Aorta (tissue), 5 donors: ENCODE data around the gene PRR29. TPM values are rescaled to one million over a fixed set of nuclear protein-coding genes. Genes with fewer than 3 reads are reported as not detected.

Experiments used
- ATAC-seq: fragments of 200-7000 bp; cut with Tn5 transposase; one replicate; pipeline ENCODE4 v1.9.1; 2022; ENCODE audit warnings: moderate library complexity; ENCODE audit not compliant: low FRiP score
- DNase-seq, 2 donors: peaks; one replicate each; pipeline ENCODE4 v3.0.0-alpha.2; 2020
- H3K27ac ChIP-seq, 2 donors: one replicate each; pipeline ENCODE4 v1.5.1; 2013; ENCODE audit warnings: low read length in 2 of 2, mild to moderate bottlenecking in 2 of 2, moderate library complexity in 2 of 2, control low read depth in 1 of 2, inconsistent platforms in 1 of 2, low read depth in 1 of 2
- H3K27me3 ChIP-seq, 2 donors: one replicate each; pipeline ENCODE4 v1.6.1; 2013; ENCODE audit warnings: control low read depth in 1 of 2, low read length in 1 of 2, mild to moderate bottlenecking in 1 of 2, moderate library complexity in 1 of 2; ENCODE audit not compliant: insufficient read depth in 2 of 2, control insufficient read depth in 1 of 2
- H3K36me3 ChIP-seq, 2 donors: one replicate each; pipeline ENCODE4 v1.6.1; 2013; ENCODE audit warnings: control low read depth in 1 of 2, low read length in 1 of 2, mild to moderate bottlenecking in 1 of 2; ENCODE audit not compliant: insufficient read depth in 2 of 2, control insufficient read depth in 1 of 2
- H3K4me1 ChIP-seq, 2 donors: one replicate each; pipeline ENCODE4 v1.6.1; 2013; ENCODE audit warnings: low read length in 2 of 2, control low read depth in 1 of 2, mild to moderate bottlenecking in 1 of 2, moderate library complexity in 1 of 2; ENCODE audit not compliant: insufficient read depth in 2 of 2, control insufficient read depth in 1 of 2
- H3K4me3 ChIP-seq, 2 donors: one replicate each; pipeline ENCODE4 v1.5.1; 2013; ENCODE audit warnings: low read length in 2 of 2, control low read depth in 1 of 2, mild to moderate bottlenecking in 1 of 2
- H3K9me3 ChIP-seq: one replicate; pipeline ENCODE4 v1.6.1; 2013; ENCODE audit warnings: mild to moderate bottlenecking, low read length; ENCODE audit not compliant: control insufficient read depth
- WGBS, 2 donors: extraction: QIAGEN DNeasy Blood & Tissue Kit; methylation state at CpG; one replicate each; pipeline ENCODE4 v1.1.7; 2013; 5-methylcytosine and 5-hydroxymethylcytosine counted together
- intact Hi-C, 2 donors: fragments of 100-400 bp; cut with DNase I; formaldehyde crosslinking; loops; one replicate each; pipeline versions ENCODE4 v1.14.2 to v1.15.0; 2022
- polyA plus RNA-seq, 2 donors: library from polyadenylated mRNA; stranded (reverse); fragments of 200-250 nt; gene quantifications; one replicate each; pipeline ENCODE4 v1.2.3, GENCODE V29; 2013
- total RNA-seq, 2 donors: library from RNA; stranded (reverse); fragmentation: NEBNext Ultra II Directional; extraction: Animal tissue kit (Norgen Biotek cat#: 25700); gene quantifications; one replicate each; pipeline ENCODE4 v1.2.1, GENCODE V29; 2021
- donor health status: healthy with polysubstance abuse.
- donor health status: Bipolar disorder and iron deficiency.
- donor health status: DM: no; HTN: no; CAD: no.
- donor health status: DM: no; HTN: no; CAD: no.
- donor health status: DM: yes; HTN: yes; CAD: no.

Gene PRR29
- total and polyA plus RNA-seq, 4 donors = 0.10 to 0.84 (median 0.62) TPM; not detected in 1

DNA sequence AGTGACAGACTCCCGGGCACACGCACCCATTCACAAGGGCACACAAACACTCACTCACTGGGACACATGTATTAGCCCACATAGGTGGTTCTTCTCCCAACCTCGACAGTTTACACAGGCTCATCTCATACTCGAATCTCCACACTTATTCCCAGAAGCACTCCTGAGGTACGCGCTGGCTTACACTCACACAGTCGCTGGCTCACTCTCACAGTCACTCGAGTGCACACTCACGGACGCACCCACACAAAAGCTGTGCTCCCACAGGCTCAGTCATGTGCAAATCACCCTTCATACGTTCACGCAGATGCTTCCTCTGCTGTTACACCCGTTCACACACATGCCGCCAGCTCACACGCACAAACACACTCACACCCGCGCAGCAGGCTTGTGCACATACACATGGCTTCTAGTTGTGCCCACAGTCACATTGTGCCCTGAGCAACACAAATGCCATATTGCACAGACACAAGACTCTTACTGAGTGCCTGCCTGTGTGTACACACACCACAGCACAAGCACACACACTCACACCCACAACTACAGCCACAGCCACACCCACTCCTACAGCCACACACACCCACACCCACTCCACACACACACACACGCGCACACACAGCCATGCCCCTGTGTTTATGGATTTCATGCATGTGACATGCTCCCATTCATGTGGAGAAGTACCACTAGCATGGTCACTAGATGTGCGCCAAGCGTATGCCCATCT lies 8.4 kb upstream of the PRR29 start:
- H3K4me1 ChIP-seq = no peaks in the 10 kb centered on the region
- no peaks in the 10 kb centered on the region for H3K9me3 ChIP-seq
- DNase-seq (peak; percentile 30 to 57), ATAC-seq (no peak)
- intact Hi-C loops = no loop called here
- H3K27ac ChIP-seq = no peak overlapping the region
- H3K27me3 ChIP-seq = no peaks in the 10 kb centered on the region
- WGBS, 2 donors = 92% methylated on average over 21 of the region's 21 CpGs
- H3K4me3 ChIP-seq = no peak overlapping the region
- H3K36me3 ChIP-seq = no peaks in the 10 kb centered on the region

GRCh38 chr17:63991611-63992010 lies 6.5 kb upstream of the PRR29 start:
- intact Hi-C loops = no loop called here
- no peaks in the 10 kb centered on the region for H3K27me3 ChIP-seq
- ATAC-seq = no peak
- peak in 1 of 2 donors; percentile 56 for DNase-seq
- WGBS, 2 donors = 89 to 91% methylated on average over 11 of the region's 11 CpGs
- H3K9me3 ChIP-seq = no peaks in the 10 kb centered on the region
- H3K36me3 ChIP-seq = no peaks in the 10 kb centered on the region
- H3K4me3 ChIP-seq = no peak overlapping the region
- no peaks in the 10 kb centered on the region for H3K4me1 ChIP-seq
- H3K27ac ChIP-seq = no peak overlapping the region

DNA sequence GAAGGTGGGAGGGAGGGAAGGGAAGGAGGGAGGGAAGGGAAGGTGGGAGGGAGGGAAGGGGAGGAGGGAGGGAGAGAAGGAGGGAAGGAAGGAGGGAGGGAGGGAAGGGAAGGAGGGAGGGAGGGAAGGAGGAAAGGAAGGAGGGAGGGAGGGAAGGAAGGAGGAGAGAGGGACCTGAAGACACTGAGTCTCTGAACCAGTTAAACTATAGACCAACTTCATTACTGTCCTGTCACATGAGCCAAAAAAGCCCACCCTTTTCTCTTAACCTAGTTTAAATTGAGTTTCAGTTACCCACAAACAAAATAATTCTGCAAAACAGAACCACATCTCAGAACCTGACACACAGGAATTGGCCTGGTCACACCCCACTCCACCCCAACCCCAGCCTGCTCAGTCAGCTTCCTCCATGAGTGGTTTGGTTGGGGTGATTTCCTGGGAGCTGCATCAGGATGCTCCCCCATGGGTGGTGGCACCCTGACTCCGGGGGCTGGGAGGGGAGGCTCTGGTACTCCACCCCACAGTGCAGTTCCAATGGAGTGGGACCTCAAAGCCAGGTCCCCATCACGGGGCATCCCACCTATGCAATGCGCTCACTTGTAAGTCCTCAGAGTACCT lies 4.7 kb upstream of the PRR29 start:
- no peak for ATAC-seq
- intact Hi-C loops = no loop called here
- Histone ChIP-seq H3K9me3 (no peaks in the 10 kb centered on the region), H3K27me3 (no peaks in the 10 kb centered on the region), H3K36me3 (no peaks in the 10 kb centered on the region), H3K4me3 (no peak overlapping the region), H3K27ac (no peak overlapping the region), H3K4me1 (no peaks in the 10 kb centered on the region)
- WGBS, 2 donors = 88 to 89% methylated on average over 3 of the region's 3 CpGs
- peak; percentile 19 to 38 for DNase-seq

GRCh38 chr17:63995626-63996025 lies 2.5 kb upstream of the PRR29 start:
- 89 to 95% methylated on average over 5 of the region's 5 CpGs for WGBS, 2 donors
- no peaks in the 10 kb centered on the region for H3K36me3 ChIP-seq
- DNase-seq (peak; percentile 18 to 48), ATAC-seq (no peak)
- no peaks in the 10 kb centered on the region for H3K9me3 ChIP-seq
- no peaks in the 10 kb centered on the region for H3K27me3 ChIP-seq
- no peaks in the 10 kb centered on the region for H3K4me1 ChIP-seq
- intact Hi-C loops = no loop called here
- no peak overlapping the region for H3K4me3 ChIP-seq
- no peak overlapping the region for H3K27ac ChIP-seq

DNA sequence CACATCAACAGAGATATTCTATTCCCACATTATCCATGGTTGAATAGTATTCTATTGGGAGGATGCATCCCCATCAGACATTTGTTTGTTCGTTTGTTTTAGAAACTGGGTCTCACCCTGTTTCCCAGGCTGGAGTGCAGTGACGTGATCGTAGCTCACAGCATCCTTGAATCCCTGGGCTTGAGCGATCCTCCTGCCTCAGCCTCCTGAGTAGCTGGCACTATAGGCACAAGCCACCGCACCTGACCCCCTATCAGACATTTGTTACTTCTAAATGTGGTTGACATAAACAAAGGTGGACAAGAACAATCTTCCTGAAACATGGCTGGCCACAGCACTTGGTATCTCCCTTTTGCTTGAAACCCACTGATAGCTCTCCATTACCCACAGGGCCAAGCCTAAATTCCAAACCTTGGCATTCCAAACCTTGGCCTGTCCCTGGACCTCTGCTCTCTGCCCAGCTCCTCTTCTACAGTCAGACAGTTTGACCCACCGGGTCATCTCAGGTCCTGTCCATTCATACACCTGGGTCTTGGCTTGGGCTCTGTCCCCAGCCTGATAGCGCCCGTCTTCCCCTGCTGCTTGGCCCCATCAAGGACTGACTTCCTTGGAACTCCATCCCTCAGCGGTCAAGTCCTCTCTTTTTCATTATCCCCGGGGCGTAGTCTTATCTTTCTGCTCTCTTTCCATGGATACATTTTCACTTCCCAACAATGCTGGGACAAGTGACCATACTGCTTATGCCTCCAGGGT lies 1.5 kb upstream of the PRR29 start:
- H3K4me3 ChIP-seq = no peak overlapping the region
- H3K27ac ChIP-seq = no peak overlapping the region
- no peaks in the 10 kb centered on the region for H3K36me3 ChIP-seq
- intact Hi-C loops = no loop called here
- H3K9me3 ChIP-seq = no peaks in the 10 kb centered on the region
- WGBS, 2 donors = 94 to 99% methylated on average over 11 of the region's 11 CpGs
- ATAC-seq (no peak), DNase-seq (peak; percentile 26 to 41)
- no peaks in the 10 kb centered on the region for H3K4me1 ChIP-seq
- no peaks in the 10 kb centered on the region for H3K27me3 ChIP-seq

DNA sequence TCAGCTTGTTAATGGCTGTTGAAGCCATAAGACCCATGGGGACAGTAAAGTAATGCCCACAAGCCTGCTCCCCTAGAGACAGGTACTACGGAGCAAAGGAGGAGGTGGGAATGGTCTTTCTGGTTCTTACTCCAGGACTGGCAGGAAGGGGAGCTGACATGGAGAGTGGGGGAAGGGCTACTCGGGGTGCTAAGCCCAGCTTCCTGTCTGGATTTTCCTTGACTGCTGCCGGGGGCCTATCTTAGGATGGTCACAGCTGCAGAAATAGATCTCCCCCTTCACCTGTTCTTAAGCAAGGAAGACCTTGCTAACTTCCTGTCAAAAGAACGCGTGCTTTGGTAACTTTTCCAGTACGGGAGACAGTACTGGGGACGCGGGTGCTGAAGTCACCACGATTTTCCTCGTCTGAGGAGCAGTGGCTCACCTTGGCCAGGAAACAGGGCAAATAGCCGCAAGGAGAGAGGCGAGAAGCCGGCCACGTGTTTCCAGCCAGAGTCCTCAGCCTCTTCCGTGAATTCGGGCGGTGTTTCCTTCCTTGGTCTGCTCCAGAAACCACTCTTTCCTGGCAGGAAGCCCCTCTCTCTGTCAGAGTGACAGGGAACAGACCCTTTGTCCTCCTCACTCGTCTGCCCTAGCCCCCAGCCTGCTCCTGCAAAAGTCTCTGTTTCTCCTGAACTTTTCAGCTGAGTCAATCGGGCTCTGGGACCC lies 656 bp upstream of the PRR29 start:
- 20% methylated on average over 19 of the region's 19 CpGs for WGBS, 2 donors
- H3K9me3 ChIP-seq = no peaks in the 10 kb centered on the region
- no peak overlapping the region for H3K27ac ChIP-seq
- peak; percentile 33 to 69 for DNase-seq
- H3K4me3 ChIP-seq = peak overlapping the region in 1 of 2 donors; percentile 17
- H3K27me3 ChIP-seq = no peaks in the 10 kb centered on the region
- H3K4me1 ChIP-seq = no peaks in the 10 kb centered on the region
- H3K36me3 ChIP-seq = no peaks in the 10 kb centered on the region
- intact Hi-C loops = no loop called here
- ATAC-seq = no peak

DNA sequence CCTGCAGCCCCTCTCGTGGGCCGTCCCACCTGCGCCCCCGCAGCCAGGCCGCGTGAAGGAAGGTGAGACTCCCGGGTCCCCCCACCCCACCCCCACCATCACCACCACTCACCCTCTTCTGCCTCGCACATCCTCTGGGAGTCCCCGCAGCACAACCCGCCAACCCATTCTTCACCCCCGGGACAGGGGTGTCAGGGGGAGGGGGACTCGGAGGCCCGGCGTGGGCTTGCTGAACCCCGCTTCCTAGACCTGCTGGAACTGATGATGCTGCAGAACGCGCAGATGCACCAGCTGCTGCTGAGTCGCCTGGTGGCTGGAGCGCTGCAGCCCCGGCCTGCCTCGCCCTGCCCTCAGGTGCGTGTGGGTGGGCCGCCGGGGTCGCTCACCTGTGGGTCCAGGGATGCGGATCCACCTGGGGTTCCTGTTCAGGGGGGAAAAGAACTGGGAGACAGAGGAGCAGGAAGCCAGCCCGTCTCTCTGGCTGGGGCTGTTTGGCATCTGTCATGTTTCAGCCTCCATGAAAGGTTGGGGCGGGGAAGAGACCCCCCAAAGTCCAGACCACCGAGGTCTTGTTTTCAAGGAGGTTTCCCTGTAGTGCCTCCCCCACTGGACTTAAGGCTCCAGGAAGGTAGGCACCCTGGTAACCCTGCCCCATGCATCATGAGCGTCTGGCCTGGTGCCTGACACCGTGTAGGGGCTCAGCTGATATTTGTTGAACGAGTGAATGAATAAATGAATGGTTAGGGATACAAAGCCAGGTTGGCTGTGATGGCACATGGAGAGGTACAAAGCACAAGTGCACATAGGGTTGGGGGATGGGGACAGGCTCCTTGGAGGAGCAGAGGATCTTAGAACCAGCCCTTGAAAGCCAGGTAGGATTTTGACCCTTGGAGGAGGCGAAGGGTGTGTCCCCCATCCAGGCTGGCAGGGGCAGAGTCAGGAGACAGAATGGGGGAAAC lies 849 bp downstream of the PRR29 start:
- Histone ChIP-seq H3K27me3 (no peaks in the 10 kb centered on the region), H3K9me3 (no peaks in the 10 kb centered on the region), H3K4me3 (peak overlapping the region in 1 of 2 donors; percentile 17), H3K4me1 (no peaks in the 10 kb centered on the region), H3K27ac (no peak overlapping the region), H3K36me3 (no peaks in the 10 kb centered on the region)
- ATAC-seq (no peak), DNase-seq (peak; percentile 47 to 74)
- intact Hi-C loops = no loop called here
- 33 to 34% methylated on average over 26 to 33 of the region's 33 CpGs for WGBS, 2 donors
